IMR-90 (cell line): ENCODE data around the gene CYSLTR2. TPM values are rescaled to one million over a fixed set of nuclear protein-coding genes. Genes with fewer than 3 reads are reported as not detected.

Experiments
- ATAC-seq: fragments of 200-7000 bp; cut with Tn5 transposase; 2 replicates; pipeline ENCODE4 v1.9.1; 2020; ENCODE audit warnings: low read depth, mild to moderate bottlenecking, moderate library complexity
- BruUV-seq: library from RNA; stranded (reverse); fragments of 400-500 nt; replicated peaks from 2 replicates; lab custom pipeline; 2021; lab: Mats Ljungman, UMichigan
- CTCF ChIA-PET: fragments of 300-600 bp; formaldehyde crosslinking; extraction: SDS; loops from one replicate; lab custom pipeline; 2021; ENCODE audit warnings: antibody characterized with exemption; lab: Yijun Ruan, JAX
- POLR2A ChIA-PET: fragments of 300-600 bp; sonication (Branson Sonifier 250); formaldehyde crosslinking; loops from one replicate; lab custom pipeline; 2022; ENCODE audit warnings: antibody characterized with exemption; ENCODE audit not compliant: unreplicated experiment; lab: Charles Lee
- DNase-seq: peaks from one replicate; pipeline ENCODE4 v3.0.0; 2013
- H2AFZ ChIP-seq: replicated peaks from 2 replicates; pipeline ENCODE3; 2013; ENCODE audit warnings: low read length, mild to moderate bottlenecking; ENCODE audit not compliant: poor library complexity
- H2AK5ac ChIP-seq: 2 replicates; pipeline ENCODE4 v1.6.1; 2013; ENCODE audit warnings: low read depth, low read length, inconsistent platforms
- H2AK9ac ChIP-seq: replicated peaks from 2 replicates; pipeline ENCODE3; 2013; ENCODE audit warnings: mild to moderate bottlenecking, low read depth, low read length, moderate library complexity; ENCODE audit not compliant: poor library complexity
- H2BK120ac ChIP-seq: 2 replicates; pipeline ENCODE4 v1.6.1; 2013; ENCODE audit warnings: low read depth, low read length, inconsistent platforms
- H2BK15ac ChIP-seq: 3 replicates; pipeline ENCODE4 v1.6.1; 2013; ENCODE audit warnings: low read depth, low read length, inconsistent platforms
- H2BK20ac ChIP-seq: 2 replicates; pipeline ENCODE4 v1.6.1; 2013; ENCODE audit warnings: low read depth, mild to moderate bottlenecking, inconsistent platforms, low read length, moderate library complexity
- H2BK5ac ChIP-seq: 2 replicates; pipeline ENCODE4 v1.6.1; 2013; ENCODE audit warnings: mild to moderate bottlenecking, low read depth, low read length, inconsistent platforms; ENCODE audit not compliant: poor library complexity, severe bottlenecking
- H3K14ac ChIP-seq: replicated peaks from 2 replicates; pipeline ENCODE4 v1.6.1; 2013; ENCODE audit warnings: low read depth, low read length, inconsistent platforms
- H3K18ac ChIP-seq: 2 replicates; pipeline ENCODE4 v1.6.1; 2013; ENCODE audit warnings: low read depth, low read length, control low read depth
- H3K23ac ChIP-seq: 2 replicates; pipeline ENCODE4 v1.6.1; 2013; ENCODE audit warnings: low read depth, low read length, inconsistent platforms
- H3K27ac ChIP-seq: 2 replicates; pipeline ENCODE4 v1.5.1; 2013; ENCODE audit warnings: mild to moderate bottlenecking, control low read depth, low read length; ENCODE audit not compliant: insufficient read depth
- H3K27me3 ChIP-seq: 2 replicates; pipeline ENCODE4 v1.6.1; 2013; ENCODE audit warnings: low read length; ENCODE audit not compliant: control insufficient read depth, insufficient read depth
- H3K36me3 ChIP-seq: 2 replicates; pipeline ENCODE4 v1.6.1; 2013; ENCODE audit warnings: low read length, mixed read lengths; ENCODE audit not compliant: control insufficient read depth, insufficient read depth
- H3K4ac ChIP-seq: 2 replicates; pipeline ENCODE4 v1.6.1; 2013; ENCODE audit warnings: low read depth, low read length, inconsistent platforms
- H3K4me1 ChIP-seq: 2 replicates; pipeline ENCODE4 v1.6.1; 2013; ENCODE audit warnings: low read length, mixed read lengths; ENCODE audit not compliant: control insufficient read depth, insufficient read depth
- H3K4me2 ChIP-seq: 2 replicates; pipeline ENCODE4 v1.6.1; 2013; ENCODE audit warnings: low read depth, mild to moderate bottlenecking, control low read depth, low read length, moderate library complexity
- H3K4me3 ChIP-seq: 2 replicates; pipeline ENCODE4 v1.5.1; 2013; ENCODE audit warnings: low read depth, mild to moderate bottlenecking, control low read depth, low read length, moderate library complexity; ENCODE audit not compliant: insufficient read depth
- H3K56ac ChIP-seq: 2 replicates; pipeline ENCODE4 v1.6.1; 2013; ENCODE audit warnings: low read length, inconsistent platforms; ENCODE audit not compliant: insufficient read depth; ENCODE audit errors: extremely low read depth
- H3K79me1 ChIP-seq, 2 experiments: 2 replicates each; pipeline ENCODE4 v1.6.1; 2013; ENCODE audit warnings: low read length in 2 of 2, inconsistent platforms in 1 of 2, low read depth in 1 of 2
- H3K9ac ChIP-seq: 2 replicates; pipeline ENCODE4 v1.6.1; 2013; ENCODE audit warnings: low read depth, low read length, control low read depth
- H3K9me1 ChIP-seq: 2 replicates; pipeline ENCODE4 v1.6.1; 2013; ENCODE audit warnings: low read length, inconsistent platforms; ENCODE audit not compliant: insufficient read depth
- H3K9me3 ChIP-seq: 2 replicates; pipeline ENCODE4 v1.6.1; 2013; ENCODE audit warnings: low read length; ENCODE audit not compliant: control insufficient read depth, insufficient read depth
- H4K20me1 ChIP-seq: 2 replicates; pipeline ENCODE4 v1.6.1; 2013; ENCODE audit warnings: low read length, inconsistent platforms; ENCODE audit not compliant: insufficient read depth
- H4K5ac ChIP-seq: 2 replicates; pipeline ENCODE4 v1.6.1; 2013; ENCODE audit warnings: mild to moderate bottlenecking, low read depth, low read length, control low read depth
- H4K8ac ChIP-seq, 2 experiments: 2 replicates each; pipeline ENCODE4 v1.6.1; 2013; ENCODE audit warnings: low read depth in 2 of 2, low read length in 2 of 2, control low read depth in 1 of 2, inconsistent platforms in 1 of 2
- H4K91ac ChIP-seq: 2 replicates; pipeline ENCODE4 v1.6.1; 2013; ENCODE audit warnings: low read depth, low read length, inconsistent platforms; ENCODE audit not compliant: insufficient read depth
- BHLHE40 ChIP-seq: fragments of 150-350 bp; IDR thresholded peaks from 2 replicates; pipeline ENCODE4 v1.6.1; 2016; ENCODE audit warnings: mild to moderate bottlenecking, low read depth, low read length
- ELK1 ChIP-seq: fragments of 150-350 bp; IDR thresholded peaks from 2 replicates; pipeline ENCODE4 v1.6.1; 2016; ENCODE audit warnings: low read depth, mild to moderate bottlenecking, low read length, moderate library complexity, borderline replicate concordance
- MAFK ChIP-seq: IDR thresholded peaks from 2 replicates; pipeline ENCODE4 v1.6.1; 2012; ENCODE audit warnings: low read depth, low read length, improper control_type of control experiment
- MXI1 ChIP-seq: IDR thresholded peaks from 2 replicates; pipeline ENCODE4 v1.6.1; 2012; ENCODE audit warnings: low read depth, mild to moderate bottlenecking, low read length, moderate library complexity, borderline replicate concordance
- RCOR1 ChIP-seq: IDR thresholded peaks from 2 replicates; pipeline ENCODE4 v1.6.1; 2012; ENCODE audit warnings: mild to moderate bottlenecking, low read length, improper control_type of control experiment; ENCODE audit not compliant: insufficient replicate concordance
- WGBS, 2 experiments: methylation state at CpG; one replicate each; pipeline versions ENCODE4 v1.1.5 to v1.1.7; 2013; ENCODE audit warnings: missing lambda C conversion rate in 2 of 2; ENCODE audit not compliant: insufficient read length in 1 of 2; ENCODE audit errors: extremely low coverage in 2 of 2; 5-methylcytosine and 5-hydroxymethylcytosine counted together
- dilution Hi-C: fragments of 300-500 bp; cut with HindIII; formaldehyde crosslinking; loops from one replicate; pipeline ENCODE4 v1.14.3; 2018; ENCODE audit warnings: low sequenced_read_pairs; ENCODE audit not compliant: unreplicated experiment
- in situ Hi-C: fragments of 300-500 bp; cut with MboI; formaldehyde crosslinking; loops from 3 replicates; pipeline ENCODE4 v1.14.3; 2019; ENCODE audit warnings: low sequenced_read_pairs, inconsistent platforms, mixed read lengths
- intact Hi-C: fragments of 100-400 bp; cut with micrococcal nuclease; formaldehyde crosslinking; loops from 2 replicates; pipeline ENCODE4 v1.10.0; 2022
- polyA plus RNA-seq, 3 experiments: library from polyadenylated mRNA; depleted of rRNA; stranded (reverse); fragments of >200 nt; gene quantifications; 2 replicates each; pipeline ENCODE4 v1.2.3, GENCODE V29; 2012; ENCODE audit warnings: low replicate concordance in 1 of 3
- total RNA-seq: library from RNA; depleted of rRNA; stranded (reverse); fragments of >200 nt; gene quantifications from 2 replicates; pipeline ENCODE4 v1.2.3, GENCODE V29; 2012

Gene CYSLTR2
- total and polyA plus RNA-seq, 2 of the 4 experiments (the other 2 are of a cell fraction) = not detected

DNA sequence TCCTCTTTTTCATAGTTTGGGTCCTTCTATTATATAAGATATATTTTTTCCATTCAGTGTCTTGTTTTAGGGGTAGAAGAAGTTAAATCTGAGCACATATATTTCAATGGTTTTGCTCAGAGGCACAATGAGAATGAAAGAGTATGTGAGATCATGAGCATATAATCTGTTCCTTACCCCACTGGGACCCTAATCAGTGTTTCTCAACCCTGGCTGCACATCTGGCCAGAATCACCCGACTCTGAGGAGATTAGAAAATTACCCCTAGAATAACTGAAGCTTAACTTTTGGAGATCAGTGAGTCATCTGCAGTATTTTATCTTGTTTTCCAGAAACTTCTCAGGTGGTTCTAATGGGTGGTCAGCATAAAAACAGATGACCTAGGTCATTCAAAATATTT, 782 bp downstream of the CYSLTR2 start:
- Histone ChIP-seq H4K5ac (no peak overlapping the region), H3K23ac (no peak overlapping the region), H3K9me1 (no peaks in the 10 kb centered on the region), H3K27me3 (peaks cover 16% of the 10 kb centered on the region), H3K4ac (no peak overlapping the region), H2BK15ac (no peak overlapping the region), H4K91ac (no peak overlapping the region), H3K14ac (no peak overlapping the region), H2BK120ac (no peak overlapping the region), H3K79me1 (no peaks in the 10 kb centered on the region), H2BK5ac (no peak overlapping the region), H4K8ac (no peak overlapping the region), H3K4me1 (no peaks in the 10 kb centered on the region), H4K20me1 (no peaks in the 10 kb centered on the region), H2AFZ (no peak overlapping the region), H3K9ac (no peak overlapping the region), H2BK20ac (no peak overlapping the region), H3K4me2 (no peak overlapping the region), H3K9me3 (no peaks in the 10 kb centered on the region), H3K4me3 (no peak overlapping the region), H2AK9ac (no peak overlapping the region), H3K18ac (no peak overlapping the region), H2AK5ac (no peak overlapping the region), H3K36me3 (no peaks in the 10 kb centered on the region), H3K27ac (no peak overlapping the region), H3K56ac (no peak overlapping the region)
- no peak for ATAC-seq
- no CpG with 5 or more reads among the region's 1 CpG for WGBS, 2 experiments
- intact Hi-C loops = no loop called here
- no peak for DNase-seq
- TF ChIP-seq MXI1 = no peak
- TF ChIP-seq RCOR1 = no peak
- TF ChIP-seq ELK1 = no peak
- no peak for TF ChIP-seq BHLHE40
- no peak for TF ChIP-seq MAFK
- no TSS peak for BruUV-seq
- ChIA-PET POLR2A (no interaction called here), CTCF (no interaction called here)
- in situ Hi-C loops = no loop called here
- dilution Hi-C loops = no loop called here
